ENCODE data around the gene DUOXA1. TPM values are rescaled to one million over a fixed set of nuclear protein-coding genes. Genes with fewer than 3 reads are reported as not detected.
A peak's percentile ranks its signal among the peaks of the same experiment; 100 is the strongest.

Gene DUOXA1
- total and polyA plus RNA-seq, 7 donors, result 0.04 to 0.56 (median 0.25) TPM; not detected in 3

DNA sequence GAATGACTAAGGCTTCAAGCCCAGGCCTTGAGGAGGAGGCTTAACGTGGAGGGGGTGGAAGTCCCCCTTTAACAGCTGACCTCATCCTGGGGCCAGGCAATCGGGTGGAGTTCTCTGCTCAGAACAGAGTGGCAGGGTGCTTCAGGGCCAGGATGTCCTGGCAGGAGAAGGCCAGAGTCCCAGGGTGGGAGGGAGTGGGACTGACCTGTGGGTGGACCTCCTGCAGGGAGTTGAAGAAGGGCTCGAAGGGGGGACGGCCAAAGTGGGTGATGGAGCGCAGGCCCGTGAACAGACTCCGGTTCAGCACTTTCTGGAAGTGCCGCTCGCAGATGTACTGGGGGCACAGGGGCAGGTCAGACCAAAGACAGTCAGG lies 35.3 kb downstream of the DUOXA1 start:
- no peak for DNase-seq
- Histone ChIP-seq H3K4me1 (no peaks in the 10 kb centered on the region), H3K36me3 (ENCODE audit: insufficient read depth in 1 of 2, low read depth in 1 of 2) (no peaks in the 10 kb centered on the region), H3K4me3 (no peak overlapping the region), H3K9me3 (no peaks in the 10 kb centered on the region), H3K27ac (no peak overlapping the region), H3K27me3 (ENCODE audit: insufficient read depth in 3 of 3, low read length in 2 of 3) (peaks cover 0 to 4% (median 0%) of the 10 kb centered on the region in 3 donors)
- intact Hi-C loops (cut with DNase I), result no loop called here
- ATAC-seq, result no peak
- WGBS, 3 donors, result 65 to 76% (median 65%) methylated on average over 9 of the region's 9 CpGs
- no peak for TF ChIP-seq CTCF (IDR thresholded peaks at IDR 0.05)

DNA sequence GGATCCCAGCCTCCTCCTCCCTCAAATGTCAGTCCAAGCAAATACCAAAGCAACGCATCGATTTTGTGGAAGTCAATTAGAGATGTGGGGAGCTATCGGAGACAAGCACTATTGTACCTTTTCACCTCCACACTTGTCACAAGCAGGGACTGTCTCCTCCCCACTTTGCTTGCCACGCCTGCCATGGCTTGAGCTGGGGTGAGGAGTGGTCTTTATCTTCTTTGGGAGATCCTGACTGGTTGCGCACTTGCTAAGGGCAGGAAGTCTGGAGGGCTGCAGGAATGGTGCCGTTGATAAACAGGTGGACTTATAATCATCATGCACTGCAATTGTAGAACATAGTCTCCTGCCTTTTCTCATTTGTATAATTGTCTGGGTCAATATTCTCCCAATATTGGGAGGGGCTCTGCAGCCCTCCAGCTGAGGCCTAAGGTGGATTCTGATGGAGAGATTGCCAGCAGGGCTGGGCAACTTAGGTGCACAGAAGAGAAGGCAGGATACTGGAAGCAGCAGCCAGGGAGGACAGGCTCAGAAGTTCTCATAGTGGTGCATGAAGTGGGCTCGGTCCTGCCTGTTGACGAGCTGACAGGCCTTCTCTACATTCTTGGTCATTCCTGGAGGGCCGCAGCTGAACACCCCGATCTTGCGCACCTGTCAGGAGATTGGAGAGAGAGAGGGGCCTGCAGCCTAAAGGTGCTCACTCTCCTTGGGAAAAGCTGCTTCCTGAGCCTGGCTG lies 35.9 kb downstream of the DUOXA1 start:
- intact Hi-C loops (cut with DNase I), result no loop called here
- Histone ChIP-seq H3K27ac (no peak overlapping the region), H3K36me3 (ENCODE audit: insufficient read depth in 1 of 2, low read depth in 1 of 2) (no peaks in the 10 kb centered on the region), H3K4me3 (no peak overlapping the region), H3K4me1 (no peaks in the 10 kb centered on the region), H3K27me3 (ENCODE audit: insufficient read depth in 3 of 3, low read length in 2 of 3) (peaks cover 0 to 4% (median 0%) of the 10 kb centered on the region in 3 donors), H3K9me3 (no peaks in the 10 kb centered on the region)
- WGBS, 3 donors, result 87 to 89% (median 88%) methylated on average over 11 of the region's 11 CpGs
- no peak for TF ChIP-seq CTCF (IDR thresholded peaks at IDR 0.05)
- ATAC-seq (no peak), DNase-seq (no peak)

DNA sequence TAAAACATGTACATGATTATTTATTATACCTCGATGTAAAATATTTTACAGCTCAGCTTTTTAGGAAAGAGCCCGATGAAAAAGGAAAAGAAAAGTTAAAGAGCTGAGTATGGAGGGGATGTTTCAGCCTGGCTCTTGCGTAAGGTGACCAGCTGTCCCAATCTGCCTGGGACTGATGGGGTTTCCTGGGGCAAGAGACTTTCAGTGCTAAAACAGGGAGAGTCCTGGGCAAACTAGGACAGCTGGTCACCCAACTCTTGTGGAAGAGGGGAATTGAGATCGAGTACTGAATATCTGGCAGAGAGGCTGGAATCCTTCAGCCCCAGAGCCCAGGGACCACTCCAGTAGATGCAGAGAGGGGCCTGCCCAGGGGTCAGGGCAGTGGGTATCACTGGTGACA lies 36.7 kb downstream of the DUOXA1 start:
- no peaks in the 10 kb centered on the region for H3K4me1 ChIP-seq
- H3K9me3 ChIP-seq, result no peaks in the 10 kb centered on the region
- no peaks in the 10 kb centered on the region for H3K36me3 ChIP-seq (ENCODE audit: insufficient read depth in 1 of 2, low read depth in 1 of 2)
- 82 to 86% (median 82%) methylated on average over 4 of the region's 4 CpGs for WGBS, 3 donors
- TF ChIP-seq CTCF (IDR thresholded peaks at IDR 0.05), result no peak
- H3K27me3 ChIP-seq (ENCODE audit: insufficient read depth in 3 of 3, low read length in 2 of 3), result peaks cover 0 to 4% (median 0%) of the 10 kb centered on the region in 3 donors
- DNase-seq (no peak), ATAC-seq (no peak)
- H3K27ac ChIP-seq, result no peak overlapping the region
- H3K4me3 ChIP-seq, result no peak overlapping the region
- intact Hi-C loops (cut with DNase I), result no loop called here

DNA sequence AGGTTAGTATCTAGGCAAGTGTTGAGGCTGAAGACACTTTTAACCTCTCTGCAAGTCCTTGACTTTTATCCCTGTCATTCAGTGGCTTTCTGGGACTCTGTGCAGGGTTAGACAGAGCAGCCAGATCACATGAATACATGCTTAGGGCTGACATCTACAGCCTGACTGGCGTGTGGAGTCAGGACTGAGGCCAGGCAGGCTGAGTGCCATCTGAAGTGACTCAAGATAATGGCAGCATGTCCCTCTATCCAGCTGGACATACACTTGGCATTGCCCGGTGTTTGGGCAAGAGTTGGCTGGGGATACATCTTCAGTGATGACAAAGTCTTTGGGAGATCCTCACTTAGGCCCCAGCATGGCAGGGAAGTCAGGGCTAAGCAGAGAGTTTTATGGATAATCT lies 38.1 kb downstream of the DUOXA1 start:
- no peak overlapping the region for H3K27ac ChIP-seq
- WGBS, 3 donors, result 26 to 40% (median 34%) methylated on average over 2 of the region's 2 CpGs
- no peaks in the 10 kb centered on the region for H3K4me1 ChIP-seq
- ATAC-seq, result peak; percentile 52 to 92 (median 72)
- intact Hi-C loops (cut with DNase I), result no loop called here
- H3K36me3 ChIP-seq (ENCODE audit: insufficient read depth in 1 of 2, low read depth in 1 of 2), result no peaks in the 10 kb centered on the region
- TF ChIP-seq CTCF (IDR thresholded peaks at IDR 0.05), result no peak
- H3K4me3 ChIP-seq, result no peak overlapping the region
- H3K9me3 ChIP-seq, result no peaks in the 10 kb centered on the region
- peaks cover 0 to 7% (median 0%) of the 10 kb centered on the region in 3 donors for H3K27me3 ChIP-seq (ENCODE audit: insufficient read depth in 3 of 3, low read length in 2 of 3)
- peak in 1 of 2 donors; percentile 49 for DNase-seq

DNA sequence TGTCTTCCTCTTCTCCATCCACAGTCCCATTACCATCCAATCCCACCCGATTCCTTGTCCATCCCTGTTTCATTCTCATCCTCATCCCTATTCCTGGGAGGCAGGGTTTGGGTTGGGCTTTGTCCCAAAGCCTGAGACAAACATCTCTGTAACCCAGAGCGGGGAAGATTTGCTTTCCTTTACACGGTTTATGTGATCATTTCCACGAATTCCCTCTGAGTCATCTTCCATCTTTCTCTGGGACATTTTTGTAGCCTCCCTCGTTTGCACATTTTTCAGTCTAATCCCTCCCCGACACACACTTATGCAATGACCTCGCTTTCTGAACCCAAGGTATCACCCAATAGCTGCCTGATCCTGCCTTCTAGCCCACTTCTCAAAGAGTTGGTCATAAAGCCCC lies 38.5 kb downstream of the DUOXA1 start:
- Histone ChIP-seq H3K4me3 (no peak overlapping the region), H3K36me3 (ENCODE audit: insufficient read depth in 1 of 2, low read depth in 1 of 2) (no peaks in the 10 kb centered on the region), H3K4me1 (no peaks in the 10 kb centered on the region), H3K27me3 (ENCODE audit: insufficient read depth in 3 of 3, low read length in 2 of 3) (peaks cover 0 to 7% (median 0%) of the 10 kb centered on the region in 3 donors), H3K27ac (no peak overlapping the region), H3K9me3 (no peaks in the 10 kb centered on the region)
- TF ChIP-seq CTCF (IDR thresholded peaks at IDR 0.05), result no peak
- WGBS, 3 donors, result 27 to 41% (median 31%) methylated on average over 7 of the region's 7 CpGs
- peak in 1 of 4 donors; percentile 15 for ATAC-seq
- DNase-seq, result no peak
- intact Hi-C loops (cut with DNase I), result no loop called here

Data from psoas muscle (tissue), 8 donors.